Fibroblast of lung (primary cell): ENCODE measurements around the gene PIF1.

Experiments
- EZH2 ChIP-seq: IDR thresholded peaks from 2 replicates; pipeline ENCODE4 v1.5.1; 2012; ENCODE audit warnings: low read length, control low read depth, mild to moderate bottlenecking; ENCODE audit errors: missing control alignments
- TF ChIP-seq, protein P1 (sequence below), 2 donors: IDR thresholded peaks in 1 of 2; conservative IDR thresholded peaks in 1 of 2; 1 replicate in 1 of 2; 2 replicates in 1 of 2; pipeline ENCODE4 v1.5.1; 2011 to 2012; ENCODE audit warnings: low read length in 2 of 2, control low read depth in 1 of 2, inconsistent platforms in 1 of 2, low read depth in 1 of 2, mild to moderate bottlenecking in 1 of 2

DNA sequence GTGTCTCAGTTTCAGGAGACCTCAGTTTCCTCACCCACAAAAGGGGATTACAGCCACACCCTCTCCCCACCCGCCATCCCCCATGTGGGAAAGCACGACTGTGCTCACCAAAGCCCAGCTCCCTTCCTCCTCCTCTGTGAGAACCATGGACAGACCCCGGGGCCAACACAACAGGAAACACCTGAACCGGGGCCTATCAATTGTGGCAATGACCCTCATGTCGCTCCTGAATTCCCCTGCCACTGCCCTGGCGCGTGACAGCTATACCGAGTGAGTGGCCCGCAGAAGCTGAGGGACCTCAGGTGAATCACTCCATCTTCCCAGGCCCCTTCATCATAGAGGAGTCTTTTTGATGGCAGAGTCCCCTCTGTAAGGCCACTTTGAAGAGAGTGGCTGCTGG is 44.9 kb upstream of the PIF1 start:
- TF ChIP-seq, protein P1, sequence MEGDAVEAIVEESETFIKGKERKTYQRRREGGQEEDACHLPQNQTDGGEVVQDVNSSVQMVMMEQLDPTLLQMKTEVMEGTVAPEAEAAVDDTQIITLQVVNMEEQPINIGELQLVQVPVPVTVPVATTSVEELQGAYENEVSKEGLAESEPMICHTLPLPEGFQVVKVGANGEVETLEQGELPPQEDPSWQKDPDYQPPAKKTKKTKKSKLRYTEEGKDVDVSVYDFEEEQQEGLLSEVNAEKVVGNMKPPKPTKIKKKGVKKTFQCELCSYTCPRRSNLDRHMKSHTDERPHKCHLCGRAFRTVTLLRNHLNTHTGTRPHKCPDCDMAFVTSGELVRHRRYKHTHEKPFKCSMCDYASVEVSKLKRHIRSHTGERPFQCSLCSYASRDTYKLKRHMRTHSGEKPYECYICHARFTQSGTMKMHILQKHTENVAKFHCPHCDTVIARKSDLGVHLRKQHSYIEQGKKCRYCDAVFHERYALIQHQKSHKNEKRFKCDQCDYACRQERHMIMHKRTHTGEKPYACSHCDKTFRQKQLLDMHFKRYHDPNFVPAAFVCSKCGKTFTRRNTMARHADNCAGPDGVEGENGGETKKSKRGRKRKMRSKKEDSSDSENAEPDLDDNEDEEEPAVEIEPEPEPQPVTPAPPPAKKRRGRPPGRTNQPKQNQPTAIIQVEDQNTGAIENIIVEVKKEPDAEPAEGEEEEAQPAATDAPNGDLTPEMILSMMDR (conservative IDR thresholded peaks at IDR 0.05 in 1 of 2, IDR thresholded peaks at IDR 0.05 in 1 of 2; ENCODE audit: low read depth in 1 of 2, low read length in 2 of 2), result no peak
- no peak for TF ChIP-seq EZH2
